HepG2 (cell line): ENCODE data around the gene C16orf54. TPM values are rescaled to one million over a fixed set of nuclear protein-coding genes. Genes with fewer than 3 reads are reported as not detected.

Source experiments
- ARNTL ChIP-seq: sonication (generic); formaldehyde crosslinking; IDR thresholded peaks from 2 replicates; pipeline ENCODE4 v1.4.0; 2020; ENCODE audit warnings: mild to moderate bottlenecking, missing genetic modification reagents
- CEBPG ChIP-seq: IDR thresholded peaks from 2 replicates; pipeline ENCODE4 v1.6.1; 2016
- DMTF1 ChIP-seq: sonication (generic); formaldehyde crosslinking; IDR thresholded peaks from 2 replicates; pipeline ENCODE4 v1.4.0; 2020; ENCODE audit warnings: mild to moderate bottlenecking, missing genetic modification reagents
- DRAP1 ChIP-seq: IDR thresholded peaks from 2 replicates; pipeline ENCODE4 v1.6.1; 2016; ENCODE audit warnings: missing genetic modification reagents, missing compliant biosample characterization
- E2F5 ChIP-seq: sonication (generic); formaldehyde crosslinking; conservative IDR thresholded peaks from 2 replicates; pipeline ENCODE4 v1.4.0; 2020; ENCODE audit warnings: missing genetic modification reagents
- FOXC1 ChIP-seq: sonication (generic); formaldehyde crosslinking; IDR thresholded peaks from 2 replicates; pipeline ENCODE4 v1.8.0; 2022; ENCODE audit warnings: mild to moderate bottlenecking, missing genetic modification reagents, borderline replicate concordance
- HBP1 ChIP-seq: IDR thresholded peaks from 2 replicates; pipeline ENCODE4 v1.6.1; 2016; ENCODE audit warnings: low read depth, control low read depth
- HNRNPLL ChIP-seq: fragments of 200-400 bp; formaldehyde crosslinking; IDR thresholded peaks from 2 replicates; pipeline ENCODE4 v1.6.1; 2017; ENCODE audit warnings: mild to moderate bottlenecking, low read depth, low read length; ENCODE audit not compliant: poor library complexity, severe bottlenecking
- MLXIP ChIP-seq: sonication (generic); formaldehyde crosslinking; IDR thresholded peaks from 2 replicates; pipeline ENCODE4 v1.9.0; 2021; ENCODE audit warnings: missing genetic modification reagents, borderline replicate concordance
- MNT ChIP-seq: fragments of 450-650 bp; IDR thresholded peaks from 2 replicates; pipeline ENCODE4 v1.6.1; 2016
- NFATC3 ChIP-seq: sonication (generic); formaldehyde crosslinking; IDR thresholded peaks from 2 replicates; pipeline ENCODE4 v1.5.1; 2020; ENCODE audit warnings: mild to moderate bottlenecking, missing genetic modification reagents
- SMAD3 ChIP-seq: sonication (generic); formaldehyde crosslinking; IDR thresholded peaks from 2 replicates; pipeline ENCODE4 v1.4.0; 2020; ENCODE audit warnings: missing genetic modification reagents
- THYN1 ChIP-seq: sonication (generic); formaldehyde crosslinking; IDR thresholded peaks from 2 replicates; pipeline ENCODE4 v1.8.1; 2023; ENCODE audit warnings: low read depth, mild to moderate bottlenecking, moderate library complexity, missing genetic modification reagents, borderline replicate concordance
- ZNF503 ChIP-seq: sonication (generic); formaldehyde crosslinking; IDR thresholded peaks from 2 replicates; pipeline ENCODE4 v1.4.0; 2020; ENCODE audit warnings: missing genetic modification reagents
- ZNF570 ChIP-seq: sonication (generic); formaldehyde crosslinking; IDR thresholded peaks from 2 replicates; pipeline ENCODE4 v1.4.0; 2020; ENCODE audit warnings: mild to moderate bottlenecking, missing genetic modification reagents, borderline replicate concordance
- ZNF83 ChIP-seq: sonication (generic); formaldehyde crosslinking; IDR thresholded peaks from 2 replicates; pipeline ENCODE4 v1.4.0; 2020; ENCODE audit warnings: missing genetic modification reagents, mild to moderate bottlenecking, borderline replicate concordance
- polyA plus RNA-seq, 8 experiments: library from polyadenylated mRNA; depleted of rRNA in 3 of 8; stranded (reverse) in 7 of 8; unstranded in 1 of 8; fragments of >200 nt; fragmentation: Illumina TruSeq in 4 of 8; extraction: Trizol in 4 of 8; gene quantifications; 2 replicates each; pipeline versions ENCODE4 v1.2.1 to v1.2.3, GENCODE V29; 2011 to 2016; ENCODE audit warnings: low read depth in 4 of 8, missing spikeins in 1 of 8, mixed read lengths in 1 of 8; ENCODE audit not compliant: insufficient read depth in 1 of 8
- total RNA-seq, 5 experiments: library from RNA; depleted of rRNA; stranded (reverse); fragments of >200 nt; fragmentation: Illumina TruSeq; extraction: Trizol; gene quantifications; 2 replicates each; pipeline ENCODE4 v1.2.3, GENCODE V29; 2016; ENCODE audit warnings: low read depth in 1 of 5

Gene C16orf54
- total and polyA plus RNA-seq, 2 of the 13 experiments (the other 11 are each of a cell fraction or from before 2014, with no cell fraction given) = not detected

- TF ChIP-seq CEBPG (CRISPR knock-in tag) (peak; percentile 51; the same call in 1 of the 2 replicates), MNT (no peak), ZNF503 (CRISPR knock-in tag) (no peak), THYN1 (CRISPR knock-in tag) (no peak), HBP1 (CRISPR knock-in tag) (0 out of 2 replicates have a peak, but pooled peaks have one; percentile 69), MLXIP (CRISPR knock-in tag) (no peak), ARNTL (CRISPR knock-in tag) (no peak), SMAD3 (CRISPR knock-in tag) (no peak), HNRNPLL (peak; percentile 95), NFATC3 (0 out of 2 replicates have a peak, but pooled peaks have one; percentile 57), DRAP1 (CRISPR knock-in tag) (peak; percentile 62), FOXC1 (CRISPR knock-in tag) (peak; percentile 67), E2F5 (CRISPR knock-in tag) (no peak), DMTF1 (no peak), ZNF570 (CRISPR knock-in tag) (no peak), ZNF83 (CRISPR knock-in tag) (no peak)
Observed at GRCh38 chr16:29784901-29785500, 39.2 kb upstream of the C16orf54 start (continued).
